GM12872 (cell line): ENCODE results near the gene NPNT.

ENCODE experiments used
- TF ChIP-seq, protein P1 (sequence below): IDR thresholded peaks from 3 replicates; pipeline ENCODE4 v1.5.1; 2011; ENCODE audit warnings: low read depth, mild to moderate bottlenecking, low read length, moderate library complexity; ENCODE audit not compliant: insufficient read depth

NPNT gene

GRCh38 chr4:106011387-106011786 is 116.1 kb downstream of the NPNT start:
- TF ChIP-seq, protein P1, sequence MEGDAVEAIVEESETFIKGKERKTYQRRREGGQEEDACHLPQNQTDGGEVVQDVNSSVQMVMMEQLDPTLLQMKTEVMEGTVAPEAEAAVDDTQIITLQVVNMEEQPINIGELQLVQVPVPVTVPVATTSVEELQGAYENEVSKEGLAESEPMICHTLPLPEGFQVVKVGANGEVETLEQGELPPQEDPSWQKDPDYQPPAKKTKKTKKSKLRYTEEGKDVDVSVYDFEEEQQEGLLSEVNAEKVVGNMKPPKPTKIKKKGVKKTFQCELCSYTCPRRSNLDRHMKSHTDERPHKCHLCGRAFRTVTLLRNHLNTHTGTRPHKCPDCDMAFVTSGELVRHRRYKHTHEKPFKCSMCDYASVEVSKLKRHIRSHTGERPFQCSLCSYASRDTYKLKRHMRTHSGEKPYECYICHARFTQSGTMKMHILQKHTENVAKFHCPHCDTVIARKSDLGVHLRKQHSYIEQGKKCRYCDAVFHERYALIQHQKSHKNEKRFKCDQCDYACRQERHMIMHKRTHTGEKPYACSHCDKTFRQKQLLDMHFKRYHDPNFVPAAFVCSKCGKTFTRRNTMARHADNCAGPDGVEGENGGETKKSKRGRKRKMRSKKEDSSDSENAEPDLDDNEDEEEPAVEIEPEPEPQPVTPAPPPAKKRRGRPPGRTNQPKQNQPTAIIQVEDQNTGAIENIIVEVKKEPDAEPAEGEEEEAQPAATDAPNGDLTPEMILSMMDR: no peak

- TF ChIP-seq, protein P1: no peak
These were observed 122.7 kb downstream of the NPNT start for GRCh38 chr4:106017975-106018374.

DNA sequence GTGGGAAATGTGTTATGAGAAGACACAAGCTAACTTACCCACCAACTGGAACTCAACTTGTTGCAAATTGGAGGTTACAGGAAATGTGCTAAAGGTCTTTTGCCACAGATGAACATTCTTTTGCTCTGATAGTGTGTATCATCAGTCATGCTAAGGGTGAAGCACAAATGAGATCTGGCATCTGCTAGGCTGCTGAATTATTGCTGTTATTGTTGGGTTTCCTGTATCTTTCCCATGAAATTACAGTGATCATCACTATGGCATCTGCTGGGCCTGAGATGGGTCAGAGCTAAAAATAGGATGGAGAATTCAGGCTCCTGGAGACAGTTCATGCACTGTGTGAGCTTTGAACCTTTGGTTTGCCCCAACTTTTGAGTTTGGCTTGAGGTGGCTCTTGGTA is 124.5 kb downstream of the NPNT start:
- TF ChIP-seq, protein P1: no peak
